Gastroesophageal sphincter (tissue), 3 donors: ENCODE data around the gene ALPG.

Experiments
- EP300 ChIP-seq: sonication (generic); formaldehyde crosslinking; IDR thresholded peaks from one replicate; pipeline ENCODE4 v1.6.1; 2017; ENCODE audit warnings: antibody characterized with exemption, mild to moderate bottlenecking
- POLR2A ChIP-seq, 2 donors: fragments of 450-650 bp; IDR thresholded peaks; one replicate each; pipeline ENCODE4 v1.6.1; 2017; ENCODE audit warnings: antibody characterized with exemption in 2 of 2, mild to moderate bottlenecking in 2 of 2, moderate library complexity in 1 of 2
- TF ChIP-seq, protein P1 (sequence below), 4 experiments: fragments of 200-600 bp in 2 of 4; fragments of 450-650 bp in 2 of 4; sonication (generic) in 1 of 4; IDR thresholded peaks; one replicate each; pipeline ENCODE4 v1.5.1; 2017 to 2019; ENCODE audit warnings: antibody characterized with exemption in 4 of 4, mild to moderate bottlenecking in 2 of 4, moderate library complexity in 2 of 4

DNA sequence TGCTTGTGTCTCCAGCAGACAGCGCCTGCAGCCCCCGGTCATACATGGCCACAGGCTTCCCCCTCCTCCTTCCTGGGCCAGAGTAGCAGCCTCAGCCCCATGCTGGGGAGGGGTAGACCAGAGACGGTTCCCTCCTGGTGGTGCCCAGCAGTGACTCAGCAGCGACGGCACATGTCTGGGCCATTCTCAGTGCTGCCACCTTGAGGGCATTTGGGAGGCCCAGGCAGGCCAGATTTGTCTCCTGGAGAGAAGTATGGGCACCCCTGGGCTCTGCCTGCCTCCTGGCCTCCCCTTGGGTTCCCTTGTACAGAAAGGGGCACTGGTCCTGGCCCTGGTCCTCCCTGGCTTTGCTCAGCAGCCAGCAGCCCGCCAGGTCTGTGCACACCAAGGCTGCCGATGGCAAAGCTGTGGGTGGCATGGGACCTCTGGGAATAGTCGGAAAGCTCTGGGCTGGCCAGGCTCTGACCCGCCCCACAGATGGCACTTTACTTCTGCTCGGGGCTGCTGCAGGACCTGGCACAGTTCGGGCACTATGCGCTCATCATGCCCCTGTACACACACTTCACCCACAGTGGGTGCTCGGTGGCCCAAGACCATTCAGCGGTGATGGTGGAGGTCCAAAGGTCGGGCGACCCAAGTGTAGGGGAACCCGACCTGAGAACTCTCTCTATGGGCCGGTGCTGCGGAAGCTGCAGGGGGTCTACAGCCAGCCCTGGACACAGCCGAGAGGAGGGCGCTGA is 37.9 kb downstream of the ALPG start:
- TF ChIP-seq, protein P1, sequence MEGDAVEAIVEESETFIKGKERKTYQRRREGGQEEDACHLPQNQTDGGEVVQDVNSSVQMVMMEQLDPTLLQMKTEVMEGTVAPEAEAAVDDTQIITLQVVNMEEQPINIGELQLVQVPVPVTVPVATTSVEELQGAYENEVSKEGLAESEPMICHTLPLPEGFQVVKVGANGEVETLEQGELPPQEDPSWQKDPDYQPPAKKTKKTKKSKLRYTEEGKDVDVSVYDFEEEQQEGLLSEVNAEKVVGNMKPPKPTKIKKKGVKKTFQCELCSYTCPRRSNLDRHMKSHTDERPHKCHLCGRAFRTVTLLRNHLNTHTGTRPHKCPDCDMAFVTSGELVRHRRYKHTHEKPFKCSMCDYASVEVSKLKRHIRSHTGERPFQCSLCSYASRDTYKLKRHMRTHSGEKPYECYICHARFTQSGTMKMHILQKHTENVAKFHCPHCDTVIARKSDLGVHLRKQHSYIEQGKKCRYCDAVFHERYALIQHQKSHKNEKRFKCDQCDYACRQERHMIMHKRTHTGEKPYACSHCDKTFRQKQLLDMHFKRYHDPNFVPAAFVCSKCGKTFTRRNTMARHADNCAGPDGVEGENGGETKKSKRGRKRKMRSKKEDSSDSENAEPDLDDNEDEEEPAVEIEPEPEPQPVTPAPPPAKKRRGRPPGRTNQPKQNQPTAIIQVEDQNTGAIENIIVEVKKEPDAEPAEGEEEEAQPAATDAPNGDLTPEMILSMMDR (IDR thresholded peaks at IDR 0.05) = peak in 1 of 4 experiments; percentile 54
- TF ChIP-seq EP300 (no peak), POLR2A (IDR thresholded peaks at IDR 0.05) (no peak)
